HG03039 (cell line): ENCODE measurements around the gene ENTPD8.

Source experiments
- ATAC-seq: cut with Tn5 transposase; IDR thresholded peaks from one replicate; pipeline ENCODE4 v1.9.1; 2021; ENCODE audit warnings: mild to moderate bottlenecking, moderate library complexity; ENCODE audit not compliant: unreplicated experiment

ENTPD8 gene

DNA sequence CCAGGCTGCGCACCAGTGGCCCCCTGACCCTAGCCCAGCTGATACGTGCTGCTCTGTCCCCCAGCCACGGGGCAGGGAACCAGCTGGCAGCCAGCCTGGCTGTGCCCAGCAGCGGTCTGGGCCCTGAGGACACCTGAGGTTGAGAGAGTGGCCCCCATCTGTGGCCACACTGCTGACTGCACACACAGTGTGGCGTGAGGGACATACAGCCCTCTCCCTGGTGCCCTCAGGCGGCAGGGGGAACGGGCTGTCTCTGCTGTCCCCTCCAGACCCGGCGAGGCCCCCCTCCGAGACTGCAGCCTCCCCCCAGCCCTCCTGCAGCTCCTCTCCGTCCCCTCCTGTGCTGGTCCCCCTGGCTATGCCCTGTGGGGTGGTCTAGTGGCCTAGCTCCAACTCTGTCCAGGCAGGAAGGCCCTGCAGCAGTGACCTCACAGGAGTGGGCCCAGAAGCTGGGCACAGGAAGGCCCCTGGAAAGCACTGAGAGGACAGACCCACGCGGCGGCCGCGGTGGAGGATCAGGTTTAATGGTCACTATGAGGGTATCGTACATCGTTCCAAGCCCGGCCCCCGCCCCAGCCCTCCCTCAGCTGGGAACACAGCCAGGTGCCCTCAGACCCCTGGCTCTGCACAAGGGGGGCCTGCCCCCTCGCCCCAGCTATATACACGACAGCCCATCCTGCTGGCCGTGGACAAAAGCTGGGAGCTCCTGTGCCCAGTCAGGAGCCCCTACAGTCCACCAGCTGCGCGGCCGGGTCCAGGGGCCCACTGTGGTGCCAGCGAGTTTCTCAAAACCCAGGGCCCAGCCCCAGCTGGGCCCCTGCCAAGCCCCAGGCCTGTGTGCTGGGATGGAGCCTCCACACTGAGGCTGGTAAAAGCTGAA is 6.8 kb upstream of the ENTPD8 start:
- no peak for ATAC-seq

GRCh38 chr9:137446851-137447471 is 5.8 kb upstream of the ENTPD8 start:
- ATAC-seq, result no peak

GRCh38 chr9:137445930-137446431 is 4.8 kb upstream of the ENTPD8 start:
- ATAC-seq, result no peak

DNA sequence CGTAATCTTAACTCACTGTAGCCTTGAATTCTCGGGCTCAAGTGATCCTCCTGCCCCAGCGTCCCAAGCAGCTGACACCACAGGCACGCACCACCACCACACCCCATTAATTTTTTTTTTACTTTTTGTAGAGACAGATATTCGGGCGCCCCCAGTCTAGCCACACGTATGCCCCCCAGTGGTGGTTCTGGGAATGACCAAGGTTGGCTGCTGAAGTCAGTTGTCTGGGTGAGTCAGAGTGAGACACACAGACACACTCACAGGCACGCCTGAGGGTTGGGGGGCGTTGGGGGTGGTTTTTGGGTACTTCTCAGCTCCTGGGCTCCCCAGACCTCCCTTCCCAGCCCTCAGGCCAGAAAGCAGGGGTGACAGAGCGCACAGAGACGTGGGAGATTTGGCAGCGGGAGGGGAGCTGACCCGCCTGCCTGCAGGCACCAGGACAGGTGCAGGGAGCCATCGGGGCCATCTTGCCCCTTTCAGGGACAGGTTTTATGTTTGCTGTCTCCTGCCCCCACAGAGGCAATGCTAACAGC is 4.2 kb upstream of the ENTPD8 start:
- no peak for ATAC-seq

GRCh38 chr9:137444106-137444790 is 3.1 kb upstream of the ENTPD8 start:
- no peak for ATAC-seq

DNA sequence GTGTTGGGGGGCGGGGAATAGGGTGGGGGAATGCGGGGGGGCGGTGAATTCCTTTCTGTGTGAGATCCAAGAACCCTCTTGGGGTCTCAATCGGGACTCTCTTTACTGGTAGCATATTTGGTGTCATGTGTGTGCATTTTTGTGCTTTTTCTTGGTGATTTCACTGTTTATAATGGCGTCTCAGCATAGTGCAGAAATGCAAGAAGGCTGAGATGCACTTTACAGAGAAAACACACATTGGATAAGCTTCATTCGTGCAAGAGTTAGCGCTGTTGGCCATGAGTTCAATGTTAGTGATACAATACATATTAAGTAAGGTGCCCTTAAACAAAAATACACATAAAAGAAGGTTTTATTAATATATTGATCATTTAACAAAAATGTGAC is 771 bp upstream of the ENTPD8 start:
- no peak for ATAC-seq

DNA sequence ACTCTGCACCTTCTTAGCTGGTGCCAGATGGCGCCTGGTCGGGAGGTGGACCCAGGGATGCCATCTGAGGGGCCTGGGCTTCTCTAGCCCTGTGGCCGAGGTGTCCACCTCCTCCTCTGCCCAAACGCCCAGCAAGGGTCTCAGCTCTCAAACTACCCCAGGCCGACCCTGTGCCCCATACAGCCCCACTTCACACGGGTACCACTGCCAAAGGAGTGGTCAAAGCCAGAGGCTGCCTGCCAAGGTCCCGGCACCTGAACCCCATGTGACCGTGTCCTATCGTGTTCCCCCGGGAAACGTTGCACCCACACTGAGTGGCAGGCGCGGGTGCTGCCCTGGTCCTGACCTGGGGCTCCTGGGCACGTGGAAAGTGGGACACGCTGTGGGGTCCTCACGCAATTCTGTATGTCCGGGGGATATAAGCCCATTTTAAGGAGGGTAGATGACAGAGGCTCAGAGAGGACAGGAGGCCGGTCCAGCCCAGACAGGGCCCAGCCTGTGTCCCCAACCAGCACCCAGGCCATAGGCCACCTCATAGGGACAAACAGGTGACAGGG is 1.9 kb downstream of the ENTPD8 start:
- ATAC-seq, result no peak

- ATAC-seq, result no peak
These were observed 2.5 kb downstream of the ENTPD8 start for GRCh38 chr9:137438591-137439157.

DNA sequence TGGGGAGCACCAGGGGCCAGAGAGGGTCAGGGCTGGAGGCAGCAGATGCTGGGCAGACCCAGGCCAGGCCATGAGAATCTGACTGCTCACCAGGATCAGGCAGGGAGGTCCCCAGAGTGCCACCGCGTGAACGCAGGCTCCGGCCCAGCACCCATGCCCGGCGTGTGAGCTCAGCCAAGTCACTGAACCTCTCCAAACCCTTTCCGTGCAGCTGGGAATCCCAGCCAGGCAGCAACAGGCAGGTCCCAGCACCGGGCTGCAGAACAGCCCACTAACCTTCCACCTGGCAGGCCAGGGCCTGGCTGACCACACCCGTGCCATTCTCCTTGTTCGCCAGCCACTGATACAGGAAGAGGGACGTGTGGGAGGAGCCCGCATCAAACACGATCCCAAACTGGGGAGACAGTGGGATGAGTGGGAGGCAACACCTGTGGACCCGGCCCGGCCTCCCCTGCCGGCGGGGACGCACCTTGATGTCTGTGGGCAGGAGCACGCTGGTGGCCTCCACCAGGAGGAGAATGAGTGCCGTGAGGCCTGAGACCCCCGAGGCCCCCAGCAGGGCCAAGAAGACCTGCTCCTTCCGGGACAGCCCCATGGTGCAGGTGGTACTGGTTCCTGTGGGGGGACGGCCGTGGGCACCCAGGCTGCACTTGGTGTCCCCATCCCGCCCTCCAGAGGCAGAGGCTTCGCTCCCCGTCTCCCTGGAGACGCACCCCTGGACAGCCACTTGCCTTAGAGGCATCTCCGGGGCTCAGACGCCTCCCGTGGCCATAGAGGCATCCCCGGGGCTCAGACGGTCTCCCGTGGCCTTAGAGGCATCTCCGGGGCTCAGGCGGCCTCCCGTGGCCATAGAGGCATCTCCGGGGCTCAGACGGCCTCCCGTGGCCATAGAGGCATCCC is 3.2 kb downstream of the ENTPD8 start:
- no peak for ATAC-seq

- no peak for ATAC-seq
These were observed 4.2 kb downstream of the ENTPD8 start for GRCh38 chr9:137436761-137437600.

- no peak for ATAC-seq
These were observed 5.0 kb downstream of the ENTPD8 start for GRCh38 chr9:137435980-137436760.

DNA sequence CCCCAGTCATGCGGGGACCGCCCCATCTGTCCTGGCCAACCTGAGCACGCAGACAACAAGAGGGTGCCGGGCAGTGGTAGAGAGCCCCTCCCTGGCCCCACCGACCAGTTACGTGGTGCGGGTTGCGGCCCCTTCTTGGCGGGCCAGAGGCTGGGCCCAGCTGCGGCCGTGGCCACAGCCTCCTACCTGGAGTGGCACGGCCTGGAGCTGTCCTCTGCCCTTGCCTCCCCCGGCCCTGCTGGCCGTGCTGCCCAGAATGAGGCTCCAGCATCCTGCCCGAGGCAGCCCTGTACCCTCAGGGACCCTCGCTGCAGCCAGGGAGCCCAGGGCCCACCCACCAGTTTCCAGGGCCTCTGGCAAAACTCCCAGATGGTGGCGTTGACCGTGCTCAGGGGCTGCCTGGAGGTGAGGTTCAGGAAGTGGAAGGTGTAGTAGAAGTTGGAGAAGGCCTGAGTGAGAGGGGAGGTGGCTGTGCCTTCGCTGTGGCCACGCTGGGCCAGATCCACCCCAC is 5.7 kb downstream of the ENTPD8 start:
- no peak for ATAC-seq

GRCh38 chr9:137434498-137435380 is 6.4 kb downstream of the ENTPD8 start:
- ATAC-seq, result no peak

DNA sequence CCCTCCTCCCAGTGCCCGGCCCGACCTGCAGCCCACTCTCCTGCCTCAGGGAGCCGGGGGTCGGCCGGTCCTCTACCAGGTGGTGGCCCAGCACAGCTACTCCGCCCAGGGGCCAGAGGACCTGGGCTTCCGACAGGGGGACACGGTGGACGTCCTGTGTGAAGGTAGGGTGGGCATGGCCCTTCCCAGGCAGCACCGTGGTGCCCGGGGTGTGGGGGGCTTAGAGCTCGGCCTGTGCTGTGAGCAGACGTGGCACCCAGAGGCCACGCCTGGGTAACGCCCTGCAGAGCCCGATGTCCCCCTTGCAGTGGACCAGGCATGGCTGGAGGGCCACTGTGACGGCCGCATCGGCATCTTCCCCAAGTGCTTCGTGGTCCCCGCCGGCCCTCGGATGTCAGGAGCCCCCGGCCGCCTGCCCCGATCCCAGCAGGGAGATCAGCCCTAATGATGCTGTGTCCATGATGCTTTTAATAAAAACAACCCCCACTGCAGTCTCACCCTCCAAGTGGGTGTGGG is 7.2 kb downstream of the ENTPD8 start:
- ATAC-seq, result no peak

DNA sequence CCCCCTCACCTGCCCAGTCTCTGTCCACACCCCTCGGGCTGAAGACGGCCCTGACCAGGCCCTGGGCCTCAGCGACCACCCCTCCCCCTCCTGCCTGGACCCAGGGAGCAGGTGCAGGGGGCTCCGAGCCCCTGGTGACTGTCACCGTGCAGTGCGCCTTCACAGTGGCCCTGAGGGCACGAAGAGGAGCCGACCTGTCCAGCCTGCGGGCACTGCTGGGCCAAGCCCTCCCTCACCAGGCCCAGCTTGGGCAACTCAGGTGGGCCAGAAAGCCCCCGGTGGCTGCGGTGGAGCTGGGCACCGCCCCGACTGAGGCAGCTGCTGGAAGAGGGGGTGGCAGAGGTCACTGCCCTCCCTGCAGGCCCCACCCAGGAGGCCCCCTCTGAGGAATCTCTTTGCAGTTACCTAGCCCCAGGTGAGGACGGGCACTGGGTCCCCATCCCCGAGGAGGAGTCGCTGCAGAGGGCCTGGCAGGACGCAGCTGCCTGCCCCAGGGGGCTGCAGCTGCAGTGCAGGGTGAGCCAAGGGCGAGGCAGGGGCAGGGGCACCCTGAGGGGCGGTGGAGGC is 7.7 kb downstream of the ENTPD8 start:
- ATAC-seq, result no peak

DNA sequence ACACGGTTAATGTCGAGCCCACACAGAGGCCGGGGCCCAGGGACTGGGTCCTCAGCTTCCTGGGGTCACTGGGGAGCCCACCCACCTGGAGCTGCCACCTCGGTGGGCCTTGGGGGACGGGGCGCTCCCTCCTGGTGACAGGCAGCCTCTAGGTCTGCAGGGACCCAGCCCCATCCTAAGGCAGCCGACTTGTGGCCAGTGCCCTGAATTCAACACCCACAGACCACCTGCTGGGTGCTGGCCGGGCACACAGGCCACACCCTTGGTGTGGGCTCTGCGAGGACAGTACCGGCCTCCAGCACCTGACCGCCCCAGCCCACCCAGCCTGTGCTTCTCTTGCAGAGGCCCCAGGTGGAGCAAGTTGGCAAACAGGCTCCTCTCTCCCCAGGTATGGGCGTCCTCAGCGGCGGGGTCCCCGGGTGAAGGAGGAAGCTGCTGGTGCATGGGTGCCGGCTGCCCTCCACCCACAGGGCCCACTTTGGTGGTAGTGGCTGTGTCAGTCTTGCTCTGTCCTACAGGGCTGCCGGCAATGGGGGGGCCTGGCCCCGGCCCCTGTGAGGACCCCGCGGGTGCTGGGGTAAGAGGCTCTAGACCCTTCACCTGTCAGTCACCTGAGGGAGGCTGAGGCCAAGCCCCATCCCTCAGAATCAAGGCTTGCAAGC is 8.3 kb downstream of the ENTPD8 start:
- ATAC-seq, result no peak
